Cardiac septum (tissue), 1 donor: ENCODE results near the gene BLOC1S6. TPM values are rescaled to one million over a fixed set of nuclear protein-coding genes. Genes with fewer than 3 reads are reported as not detected.

Experiments used
- DNase-seq: peaks from one replicate; pipeline ENCODE4 v3.0.0-alpha.2; 2020; ENCODE audit warnings: low spot score
- intact Hi-C: fragments of 100-400 bp; cut with DNase I; formaldehyde crosslinking; loops from one replicate; pipeline ENCODE4 v1.14.0; 2022
- total RNA-seq: library from RNA; stranded (reverse); fragmentation: NEBNext Ultra II Directional; extraction: Animal tissue kit (Norgen Biotek cat#: 25700); gene quantifications from one replicate; pipeline ENCODE4 v1.2.1, GENCODE V29; 2021
- donor health status: DM: no; HTN: no; CAD: no.

Gene BLOC1S6
- total RNA-seq, 1 donor from 2014 or later: 29.1 TPM

GRCh38 chr15:45586125-45586524 is 1.1 kb upstream of the BLOC1S6 start:
- DNase-seq: no peak
- intact Hi-C loops: loop anchor here (5.0 kb wide), 1 partner anchor 184 kb away; a partner anchor contains a TSS

- DNase-seq: no peak
- intact Hi-C loops: loop anchor here (1.0 to 5.0 kb wide), 2 partner anchors 64 to 184 kb away; partner anchors contain the start of gene SLC30A4
These were observed 531 bp upstream of the BLOC1S6 start for GRCh38 chr15:45586601-45587094.

GRCh38 chr15:45587863-45588170 is 638 bp downstream of the BLOC1S6 start:
- intact Hi-C loops: loop anchor here (1.0 to 5.0 kb wide), 2 partner anchors 66 to 186 kb away; partner anchors contain the start of gene SLC30A4

GRCh38 chr15:45588219-45588875 is 1.2 kb downstream of the BLOC1S6 start:
- intact Hi-C loops: loop anchor here (5.0 kb wide), 1 partner anchor 186 kb away; a partner anchor contains a TSS
- no peak for DNase-seq

More at GRCh38 chr15:45587863-45588170, 638 bp downstream of the BLOC1S6 start:
- DNase-seq: no peak

GRCh38 chr15:45589256-45589655 is 2.1 kb downstream of the BLOC1S6 start:
- DNase-seq: no peak
- intact Hi-C loops: loop anchor here (5.0 kb wide), 1 partner anchor 187 kb away; a partner anchor contains a TSS

GRCh38 chr15:45594319-45594718 is 7.1 kb downstream of the BLOC1S6 start:
- intact Hi-C loops: no loop called here
- no peak for DNase-seq

GRCh38 chr15:45594835-45595530 is 7.8 kb downstream of the BLOC1S6 start:
- no peak for DNase-seq
- intact Hi-C loops: no loop called here

GRCh38 chr15:45603881-45604280 is 16.7 kb downstream of the BLOC1S6 start:
- no peak for DNase-seq
- intact Hi-C loops: no loop called here

GRCh38 chr15:45604326-45604725 is 17.1 kb downstream of the BLOC1S6 start:
- intact Hi-C loops: no loop called here

GRCh38 chr15:45606413-45606812 is 19.2 kb downstream of the BLOC1S6 start:
- DNase-seq: no peak
- intact Hi-C loops: no loop called here

More at GRCh38 chr15:45604326-45604725, 17.1 kb downstream of the BLOC1S6 start:
- DNase-seq: no peak

GRCh38 chr15:45606841-45607240 is 19.7 kb downstream of the BLOC1S6 start:
- no peak for DNase-seq
- intact Hi-C loops: no loop called here

- DNase-seq: no peak
- intact Hi-C loops: loop anchor here (5.0 kb wide), 1 partner anchor 89 kb away; the partner anchor contains the start of gene SLC30A4
These were observed 24.1 kb downstream of the BLOC1S6 start for GRCh38 chr15:45611305-45611704.

GRCh38 chr15:45612790-45613415 is 25.7 kb downstream of the BLOC1S6 start:
- DNase-seq: no peak
- intact Hi-C loops: loop anchor here (5.0 kb wide), 1 partner anchor 91 kb away; the partner anchor contains the start of gene SLC30A4

- DNase-seq: no peak
- intact Hi-C loops: no loop called here
These were observed 29.7 kb downstream of the BLOC1S6 start for GRCh38 chr15:45616901-45617323.

- no peak for DNase-seq
- intact Hi-C loops: no loop called here
These were observed 31.6 kb downstream of the BLOC1S6 start for GRCh38 chr15:45618813-45619212.

GRCh38 chr15:45628136-45628535 is 41.0 kb downstream of the BLOC1S6 start:
- DNase-seq: no peak
- intact Hi-C loops: no loop called here

GRCh38 chr15:45630917-45631691 is 43.9 kb downstream of the BLOC1S6 start:
- DNase-seq: no peak
- intact Hi-C loops: no loop called here

- DNase-seq: no peak
- intact Hi-C loops: no loop called here
These were observed 44.6 kb downstream of the BLOC1S6 start for GRCh38 chr15:45631776-45632175.

- intact Hi-C loops: no loop called here
- peak; percentile 94 for DNase-seq
These were observed 47.4 kb downstream of the BLOC1S6 start, which contains the start of gene SQOR for GRCh38 chr15:45634432-45635190. Gene SQOR (plus strand): TSS chr15:45635029. CDS start chr15:45658924, 23,895 bp downstream.
